ENCODE data around the gene ID3. TPM values are rescaled to one million over a fixed set of nuclear protein-coding genes. Genes with fewer than 3 reads are reported as not detected.

Gene ID3
- total RNA-seq, 4 donors from 2014 or later, result 121 to 224 (median 167) TPM

DNA sequence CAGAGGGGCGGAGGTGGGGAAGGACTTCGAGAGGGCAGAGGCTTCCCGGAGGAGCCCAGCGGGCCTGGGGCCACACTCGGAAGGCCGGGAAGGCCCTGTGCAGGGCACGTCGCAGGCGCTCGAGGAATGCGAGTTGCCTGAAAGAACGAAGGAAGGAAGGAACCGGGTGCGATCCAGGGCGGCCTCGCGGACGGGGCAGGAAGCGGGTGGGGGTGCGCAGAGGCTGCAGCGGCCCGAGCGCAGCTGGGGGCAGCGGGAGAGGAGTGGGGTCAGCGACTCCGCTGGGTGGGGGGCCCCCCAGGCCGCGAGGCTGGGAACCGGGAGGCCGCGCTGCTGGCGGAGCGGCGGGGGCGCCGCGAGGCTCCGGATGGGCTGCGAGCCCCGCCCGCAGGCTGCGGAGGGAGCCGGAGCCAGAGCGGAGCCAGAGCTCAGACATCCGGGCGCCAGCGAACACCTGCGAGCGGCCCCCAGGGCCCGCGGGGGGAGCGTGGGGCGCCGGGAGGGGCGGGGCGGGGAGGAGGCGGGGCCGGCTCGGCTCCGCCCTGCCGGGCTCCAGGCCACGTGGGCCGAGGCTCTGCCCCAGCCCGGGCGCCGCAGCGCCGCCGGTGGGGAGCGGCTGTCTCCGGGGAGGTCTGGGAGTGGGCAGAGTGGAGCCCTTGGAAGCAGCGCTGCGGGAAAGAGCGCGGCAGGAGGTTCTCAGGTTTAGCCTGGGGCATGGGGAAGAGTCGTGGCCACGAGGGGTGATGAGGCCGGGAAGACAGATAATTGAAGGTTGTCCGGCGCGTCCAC, 4.6 kb downstream of the ID3 start:
- Histone ChIP-seq H3K27ac (peak overlapping the region; percentile 94 to 98 (median 98)), H3K27me3 (no peaks in the 10 kb centered on the region), H3K36me3 (no peaks in the 10 kb centered on the region), H3K9me3 (no peaks in the 10 kb centered on the region), H3K4me1 (peaks cover 0 to 33% (median 16%) of the 10 kb centered on the region in 4 donors), H3K4me3 (peak overlapping the region; percentile 54 to 86 (median 68))
- TF ChIP-seq, protein P1, sequence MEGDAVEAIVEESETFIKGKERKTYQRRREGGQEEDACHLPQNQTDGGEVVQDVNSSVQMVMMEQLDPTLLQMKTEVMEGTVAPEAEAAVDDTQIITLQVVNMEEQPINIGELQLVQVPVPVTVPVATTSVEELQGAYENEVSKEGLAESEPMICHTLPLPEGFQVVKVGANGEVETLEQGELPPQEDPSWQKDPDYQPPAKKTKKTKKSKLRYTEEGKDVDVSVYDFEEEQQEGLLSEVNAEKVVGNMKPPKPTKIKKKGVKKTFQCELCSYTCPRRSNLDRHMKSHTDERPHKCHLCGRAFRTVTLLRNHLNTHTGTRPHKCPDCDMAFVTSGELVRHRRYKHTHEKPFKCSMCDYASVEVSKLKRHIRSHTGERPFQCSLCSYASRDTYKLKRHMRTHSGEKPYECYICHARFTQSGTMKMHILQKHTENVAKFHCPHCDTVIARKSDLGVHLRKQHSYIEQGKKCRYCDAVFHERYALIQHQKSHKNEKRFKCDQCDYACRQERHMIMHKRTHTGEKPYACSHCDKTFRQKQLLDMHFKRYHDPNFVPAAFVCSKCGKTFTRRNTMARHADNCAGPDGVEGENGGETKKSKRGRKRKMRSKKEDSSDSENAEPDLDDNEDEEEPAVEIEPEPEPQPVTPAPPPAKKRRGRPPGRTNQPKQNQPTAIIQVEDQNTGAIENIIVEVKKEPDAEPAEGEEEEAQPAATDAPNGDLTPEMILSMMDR (IDR thresholded peaks at IDR 0.05), result peak in 2 of 6 experiments; percentile 18 to 31
- TF ChIP-seq POLR2A (IDR thresholded peaks at IDR 0.05), result peak; percentile 83 to 91
- peak; percentile 81 to 94 (median 92) for DNase-seq

DNA sequence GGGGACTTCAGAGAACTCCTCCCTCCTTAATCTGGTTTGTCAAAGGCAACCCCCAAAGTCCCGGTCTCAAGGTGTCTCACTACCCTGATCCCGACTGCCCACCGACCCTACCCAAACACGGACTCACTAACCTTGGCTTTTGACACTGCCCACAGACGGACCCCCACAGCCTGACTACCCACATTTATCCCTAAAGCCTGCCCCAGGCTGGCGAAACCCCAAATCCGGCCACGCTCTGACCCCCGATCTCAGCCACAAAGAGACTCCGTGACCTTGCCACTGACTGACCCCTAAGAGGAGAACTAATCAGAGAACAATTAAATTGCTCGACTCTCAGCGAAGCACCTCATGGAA, 5.2 kb downstream of the ID3 start:
- peak overlapping the region; percentile 54 to 86 (median 68) for H3K4me3 ChIP-seq
- H3K27me3 ChIP-seq, result no peaks in the 10 kb centered on the region
- peak overlapping the region; percentile 94 to 98 (median 98) for H3K27ac ChIP-seq
- no peaks in the 10 kb centered on the region for H3K9me3 ChIP-seq
- peaks cover 0 to 32% (median 16%) of the 10 kb centered on the region in 4 donors for H3K4me1 ChIP-seq
- TF ChIP-seq, protein P1 (IDR thresholded peaks at IDR 0.05), result no peak
- no peak for TF ChIP-seq POLR2A (IDR thresholded peaks at IDR 0.05)
- no peaks in the 10 kb centered on the region for H3K36me3 ChIP-seq
- DNase-seq, result peak in 1 of 3 donors; percentile 55

DNA sequence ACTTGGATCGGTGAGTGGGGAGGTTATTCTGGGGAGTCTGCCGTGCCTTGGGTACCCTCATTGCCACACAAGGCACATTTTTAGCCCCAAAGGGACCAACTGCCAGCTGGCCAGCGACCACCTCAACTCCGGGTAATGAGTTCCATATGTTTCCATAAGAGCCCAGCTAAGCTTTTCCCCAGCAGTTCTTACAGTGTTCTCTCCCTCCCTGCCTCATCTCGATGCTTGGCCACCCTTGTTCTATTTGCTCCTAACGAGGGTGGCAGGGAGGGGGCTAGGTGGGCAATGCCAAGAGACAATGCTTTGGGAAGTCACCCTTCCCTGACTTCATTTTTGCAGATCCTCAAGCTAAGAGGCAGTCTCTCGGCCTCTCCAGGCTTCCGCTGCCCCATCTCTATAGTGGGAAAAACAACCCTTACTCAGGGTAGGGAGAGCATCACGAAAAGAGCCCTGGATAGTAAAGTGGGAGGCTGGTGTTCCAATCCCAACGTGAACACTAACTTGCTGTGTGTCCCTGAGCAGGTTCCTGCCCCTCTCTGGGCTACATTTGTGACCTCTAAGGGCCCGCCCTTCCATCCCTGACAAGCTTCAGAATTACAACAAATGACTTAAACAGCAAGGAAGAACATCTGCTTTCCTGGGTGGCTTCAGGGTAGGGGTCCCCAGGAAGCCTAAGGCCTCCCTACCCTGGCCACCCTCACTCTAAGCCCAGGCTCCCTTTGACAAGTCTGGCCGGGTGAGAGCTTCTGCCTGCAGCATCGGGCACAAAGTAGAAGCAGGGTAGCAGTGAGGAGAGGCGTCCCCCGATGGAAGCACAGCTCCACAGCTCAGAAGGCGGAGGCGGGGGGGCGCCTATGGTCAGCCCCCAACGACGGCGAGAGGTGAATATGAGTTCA, 5.8 kb downstream of the ID3 start:
- Histone ChIP-seq H3K27ac (peak overlapping the region; percentile 94 to 98 (median 98)), H3K27me3 (no peaks in the 10 kb centered on the region), H3K36me3 (no peaks in the 10 kb centered on the region), H3K9me3 (no peaks in the 10 kb centered on the region), H3K4me1 (peaks cover 0 to 32% (median 19%) of the 10 kb centered on the region in 4 donors), H3K4me3 (peak overlapping the region in 2 of 4 donors; percentile 77 to 86)
- no peak for TF ChIP-seq POLR2A (IDR thresholded peaks at IDR 0.05)
- TF ChIP-seq, protein P1 (IDR thresholded peaks at IDR 0.05), result no peak
- no peak for DNase-seq

DNA sequence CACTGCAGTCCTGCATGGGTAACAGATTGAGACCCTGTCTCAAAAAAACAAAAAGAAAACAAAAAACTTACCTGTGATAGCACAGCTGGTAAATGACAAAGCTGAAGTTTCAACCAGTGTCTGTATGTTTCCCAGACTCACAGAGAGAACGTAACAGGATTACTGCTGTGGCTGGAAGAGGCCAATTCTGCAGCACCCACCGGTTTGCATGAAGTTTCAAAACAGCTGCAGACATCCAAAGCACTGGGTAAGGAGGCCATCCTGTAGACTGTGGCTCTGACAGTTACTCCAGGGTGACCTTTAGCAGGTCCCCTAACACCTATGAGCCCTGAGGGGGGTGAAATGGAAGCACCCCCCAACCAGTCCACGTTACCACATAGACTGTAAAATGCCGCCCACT, 7.5 kb downstream of the ID3 start:
- H3K4me3 ChIP-seq, result no peak overlapping the region
- H3K27ac ChIP-seq, result peak overlapping the region in 1 of 4 donors; percentile 14
- no peaks in the 10 kb centered on the region for H3K9me3 ChIP-seq
- H3K36me3 ChIP-seq, result no peaks in the 10 kb centered on the region
- no peak for DNase-seq
- H3K4me1 ChIP-seq, result peaks cover 0 to 25% (median 18%) of the 10 kb centered on the region in 4 donors
- no peak for TF ChIP-seq POLR2A (IDR thresholded peaks at IDR 0.05)
- TF ChIP-seq, protein P1 (IDR thresholded peaks at IDR 0.05), result no peak
- no peaks in the 10 kb centered on the region for H3K27me3 ChIP-seq

DNA sequence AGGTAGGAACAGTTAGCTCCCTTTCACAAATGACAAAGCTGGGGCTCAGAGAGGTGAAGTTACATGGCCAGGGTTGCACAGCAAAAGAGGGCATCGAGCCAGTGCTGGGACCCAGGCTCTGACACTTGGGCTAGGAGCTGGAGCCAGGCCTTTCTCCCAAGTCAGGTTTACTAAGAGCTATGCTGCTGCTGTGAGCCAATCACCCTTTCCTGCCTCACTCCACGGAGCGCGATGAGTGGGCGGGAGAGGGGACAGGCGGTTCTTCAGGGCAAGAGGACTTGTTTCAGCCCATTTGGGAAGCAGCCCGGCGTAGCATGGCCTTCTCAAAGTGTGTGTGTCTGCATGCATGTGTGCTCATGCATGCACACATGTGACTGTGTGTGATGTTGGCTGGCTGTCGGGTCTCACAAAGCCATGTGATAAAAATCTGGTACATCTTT, 10.6 kb downstream of the ID3 start:
- Histone ChIP-seq H3K4me1 (peaks cover 0 to 5% (median 5%) of the 10 kb centered on the region in 4 donors), H3K36me3 (no peaks in the 10 kb centered on the region), H3K27ac (peak overlapping the region; percentile 10 to 65 (median 50)), H3K4me3 (no peak overlapping the region), H3K9me3 (no peaks in the 10 kb centered on the region), H3K27me3 (no peaks in the 10 kb centered on the region)
- TF ChIP-seq POLR2A (IDR thresholded peaks at IDR 0.05), result no peak
- TF ChIP-seq, protein P1 (IDR thresholded peaks at IDR 0.05), result no peak
- peak in 2 of 3 donors; percentile 69 to 74 for DNase-seq

All from Peyer's patch (tissue), 4 donors.